GM10248 (cell line): Measurements from ENCODE around the gene TSPAN15.

Experiments
- CTCF ChIA-PET: fragments of 300-600 bp; sonication (Branson Sonifier 250); formaldehyde crosslinking; extraction: SDS; loops from one replicate; lab custom pipeline; 2021; ENCODE audit warnings: antibody characterized with exemption; lab: Yijun Ruan, JAX
- POLR2A ChIA-PET: fragments of 350-650 bp; sonication (Branson Sonifier 250); formaldehyde crosslinking; extraction: SDS; loops from one replicate; lab custom pipeline; 2020; ENCODE audit warnings: antibody characterized with exemption; lab: Yijun Ruan, JAX
- DNase-seq: peaks from one replicate; pipeline ENCODE4 v3.0.0; 2012; ENCODE audit errors: extremely low spot score
- TF ChIP-seq, protein P1 (sequence below): IDR thresholded peaks from 2 replicates; pipeline ENCODE4 v1.5.1; 2012; ENCODE audit warnings: mild to moderate bottlenecking, low read depth; ENCODE audit errors: extremely low read depth, missing control alignments, control extremely low read depth

The TSPAN15 gene

DNA sequence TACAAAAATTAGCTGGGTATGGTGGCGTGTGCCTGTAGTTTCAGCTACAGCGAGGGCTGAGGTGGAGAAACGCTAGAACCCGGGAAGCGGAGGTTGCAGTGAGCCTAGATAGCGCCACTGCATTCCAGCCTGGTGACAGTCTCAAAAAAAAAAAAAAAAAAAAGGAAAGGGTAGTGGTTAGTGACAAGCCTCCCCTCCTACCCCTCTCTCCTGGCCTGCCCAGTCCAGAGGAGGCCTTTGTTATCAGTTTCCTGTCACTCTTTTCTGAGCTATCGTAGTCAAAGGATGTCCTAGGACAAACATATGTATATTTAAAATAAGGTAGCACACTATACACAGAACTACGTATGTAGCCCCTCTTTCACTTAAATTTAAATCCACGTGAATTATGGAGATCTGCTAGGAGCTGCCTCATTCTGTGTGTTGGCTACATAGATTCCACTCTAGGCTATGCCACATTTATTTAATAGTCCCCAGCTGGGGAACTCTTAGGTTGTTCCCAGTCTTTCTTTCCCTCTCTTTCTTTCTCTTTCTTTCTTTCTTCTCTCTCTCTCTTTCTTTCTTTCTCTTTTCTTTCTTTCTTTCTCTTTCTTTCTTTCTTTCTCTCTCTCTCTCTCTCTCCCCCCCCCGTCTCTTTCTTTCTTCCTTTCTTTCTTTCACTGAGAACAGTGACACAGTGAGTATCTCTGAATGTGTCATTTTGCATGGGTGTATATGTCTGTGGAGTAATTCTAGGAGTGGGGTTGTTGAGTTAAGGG, 3.9 kb downstream of the TSPAN15 start:
- TF ChIP-seq, protein P1, sequence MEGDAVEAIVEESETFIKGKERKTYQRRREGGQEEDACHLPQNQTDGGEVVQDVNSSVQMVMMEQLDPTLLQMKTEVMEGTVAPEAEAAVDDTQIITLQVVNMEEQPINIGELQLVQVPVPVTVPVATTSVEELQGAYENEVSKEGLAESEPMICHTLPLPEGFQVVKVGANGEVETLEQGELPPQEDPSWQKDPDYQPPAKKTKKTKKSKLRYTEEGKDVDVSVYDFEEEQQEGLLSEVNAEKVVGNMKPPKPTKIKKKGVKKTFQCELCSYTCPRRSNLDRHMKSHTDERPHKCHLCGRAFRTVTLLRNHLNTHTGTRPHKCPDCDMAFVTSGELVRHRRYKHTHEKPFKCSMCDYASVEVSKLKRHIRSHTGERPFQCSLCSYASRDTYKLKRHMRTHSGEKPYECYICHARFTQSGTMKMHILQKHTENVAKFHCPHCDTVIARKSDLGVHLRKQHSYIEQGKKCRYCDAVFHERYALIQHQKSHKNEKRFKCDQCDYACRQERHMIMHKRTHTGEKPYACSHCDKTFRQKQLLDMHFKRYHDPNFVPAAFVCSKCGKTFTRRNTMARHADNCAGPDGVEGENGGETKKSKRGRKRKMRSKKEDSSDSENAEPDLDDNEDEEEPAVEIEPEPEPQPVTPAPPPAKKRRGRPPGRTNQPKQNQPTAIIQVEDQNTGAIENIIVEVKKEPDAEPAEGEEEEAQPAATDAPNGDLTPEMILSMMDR, result no peak
- ChIA-PET POLR2A (no interaction called here), CTCF (interaction anchor here (1.3 to 1.8 kb wide), 2 partner anchors 10 to 333 kb away, joined by 3 to 6 read pairs; no protein-coding TSS in a partner anchor)
- DNase-seq, result no peak

DNA sequence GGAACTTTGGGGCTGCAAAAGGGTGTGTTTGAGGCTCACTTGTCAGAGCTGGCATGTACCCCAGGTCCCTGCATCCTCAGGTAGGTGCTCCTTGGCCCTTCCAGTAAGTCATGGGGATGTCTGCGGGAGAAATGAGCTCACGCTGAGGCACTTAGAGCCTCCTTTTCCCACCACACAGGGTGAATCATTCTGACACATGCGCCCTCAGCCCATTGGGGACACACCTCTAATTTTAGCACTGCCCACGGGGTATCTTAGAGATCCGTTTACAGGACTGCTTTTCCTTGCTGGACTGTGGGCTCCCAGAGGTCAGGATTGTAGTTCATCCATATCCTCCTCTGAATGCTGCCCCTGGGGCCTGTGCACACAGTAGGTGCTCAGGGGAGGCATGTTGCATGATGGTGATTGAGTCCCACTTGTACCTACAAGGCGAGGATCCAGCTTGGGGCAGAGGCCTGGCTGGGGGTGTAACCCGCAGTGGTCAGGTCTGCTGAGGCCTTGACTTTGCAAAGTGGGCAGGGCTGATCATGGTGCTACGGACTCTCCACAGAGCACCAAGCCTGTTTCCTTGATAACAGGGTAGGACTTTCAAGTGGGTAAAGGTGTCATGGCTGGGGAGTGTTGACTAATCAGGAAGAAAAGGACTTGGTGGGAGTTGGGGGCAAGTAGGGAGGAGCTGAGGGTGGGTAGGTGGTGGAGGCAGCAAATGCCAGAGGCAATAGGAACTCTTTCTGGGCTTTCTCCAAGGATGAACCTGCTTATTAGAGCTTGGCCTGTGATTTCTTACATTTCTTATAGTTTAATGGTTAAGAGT, 5.8 kb downstream of the TSPAN15 start:
- ChIA-PET POLR2A (no interaction called here), CTCF (interaction anchor here (0.9 to 1.6 kb wide), 6 partner anchors 9 to 49 kb away, joined by 3 to 8 read pairs (median 3); no protein-coding TSS in a partner anchor)
- TF ChIP-seq, protein P1, result no peak
- no peak for DNase-seq

DNA sequence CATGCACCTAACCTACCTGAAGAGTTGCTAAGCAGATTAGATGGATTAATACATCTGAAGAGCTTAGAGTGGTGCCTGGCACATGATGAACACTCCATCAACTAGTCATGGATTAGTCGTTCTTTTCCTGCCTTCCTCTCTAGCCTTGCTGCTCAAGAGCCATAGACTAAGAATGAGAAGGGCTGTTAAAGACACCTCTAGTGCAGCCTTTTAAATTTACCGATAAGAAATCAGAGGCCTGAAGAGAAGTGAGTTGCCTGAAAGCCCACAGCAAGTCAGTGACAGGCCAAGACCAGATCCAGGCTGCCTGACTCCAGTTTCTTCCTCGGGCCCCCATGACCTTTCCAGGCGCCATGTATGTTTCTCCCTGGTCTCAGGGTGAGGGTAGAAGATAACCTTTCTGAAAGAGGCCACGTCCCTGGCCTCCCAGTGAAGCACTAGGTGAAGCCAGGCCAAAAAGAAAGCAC, 6.5 kb downstream of the TSPAN15 start:
- CTCF ChIA-PET, result interaction anchor here (0.9 to 2.7 kb wide), 5 partner anchors 8 to 50 kb away, joined by 3 to 12 read pairs (median 3); no protein-coding TSS in a partner anchor
- DNase-seq, result no peak
- TF ChIP-seq, protein P1, result no peak
- POLR2A ChIA-PET, result no interaction called here

DNA sequence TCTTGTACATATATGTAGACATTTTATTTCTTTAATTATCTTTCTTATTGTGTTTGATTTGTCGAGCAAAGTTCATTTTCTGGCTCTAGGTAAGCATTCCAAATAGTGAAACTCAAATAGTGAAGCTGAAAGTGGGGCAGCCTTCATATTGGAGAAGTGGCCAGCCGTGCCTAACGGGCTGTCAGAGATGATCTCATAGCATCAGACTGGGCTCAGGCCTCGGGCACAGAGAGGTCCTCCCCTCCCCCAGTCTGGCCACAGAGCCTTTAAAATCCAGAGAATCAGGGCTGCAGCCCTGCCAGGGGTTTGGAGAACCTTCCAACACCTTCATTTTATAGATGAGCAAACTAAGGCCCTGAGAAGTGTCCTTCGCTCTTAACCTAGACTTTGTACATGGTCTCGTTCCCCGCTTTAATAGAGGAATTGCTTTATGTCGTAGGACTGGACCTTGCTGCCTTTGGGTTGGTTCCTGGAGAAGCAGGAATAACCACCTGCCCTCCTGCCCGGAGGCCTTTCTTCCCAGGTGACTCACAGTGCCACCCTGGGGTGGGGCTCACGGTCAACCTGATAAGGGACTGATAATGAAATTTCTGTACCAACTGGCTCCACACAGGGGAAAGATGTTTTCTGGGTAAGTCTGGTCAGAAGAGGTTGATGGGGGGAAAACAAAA, 7.3 kb downstream of the TSPAN15 start:
- TF ChIP-seq, protein P1, result no peak
- CTCF ChIA-PET, result interaction anchor here (1.3 to 2.7 kb wide), 4 partner anchors 8 to 32 kb away, joined by 3 to 12 read pairs (median 3); no protein-coding TSS in a partner anchor
- no peak for DNase-seq
- POLR2A ChIA-PET, result no interaction called here

DNA sequence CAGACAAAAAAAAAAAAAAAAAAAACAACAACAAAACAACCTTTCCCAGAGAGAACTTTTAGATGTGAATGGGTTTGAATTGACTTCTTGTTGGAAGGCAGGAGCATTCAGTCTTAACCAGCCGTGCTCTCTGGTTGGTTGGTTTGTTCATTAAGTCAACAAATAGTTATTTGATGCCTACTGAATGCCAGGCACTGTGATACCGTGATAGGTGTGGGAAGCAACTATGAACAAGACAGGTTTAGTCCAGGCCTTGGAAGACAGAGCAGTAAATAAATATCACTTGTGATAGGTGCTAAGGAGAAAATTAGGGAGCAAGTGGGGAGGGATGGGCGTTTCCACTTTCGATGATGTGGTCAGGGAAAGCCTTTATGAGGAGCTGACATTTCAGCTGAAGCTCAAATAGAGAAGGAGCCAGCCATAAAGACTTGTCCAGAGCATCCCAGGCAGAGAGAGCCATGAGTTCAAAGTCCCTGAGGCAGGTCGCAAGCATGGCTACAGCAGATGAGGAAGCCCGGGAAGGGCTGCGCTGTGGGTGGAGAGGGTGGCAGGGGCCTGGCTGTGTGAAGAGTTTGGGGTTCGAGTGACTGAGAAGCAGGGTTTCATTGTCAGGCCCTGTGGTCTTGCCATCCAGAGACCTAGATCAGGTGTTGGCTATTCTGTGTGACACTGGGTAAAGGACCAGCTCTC, 8.0 kb downstream of the TSPAN15 start:
- ChIA-PET CTCF (interaction anchor here (0.9 to 2.7 kb wide), 2 partner anchors 9 to 10 kb away, joined by 3 to 12 read pairs; no protein-coding TSS in a partner anchor), POLR2A (no interaction called here)
- TF ChIP-seq, protein P1, result no peak
- DNase-seq, result no peak
